Chondrocyte (in vitro differentiated cells): ENCODE measurements around the gene ATG7. TPM values are rescaled to one million over a fixed set of nuclear protein-coding genes. Genes with fewer than 3 reads are reported as not detected.

Source experiments
- DNase-seq: peaks from one replicate; pipeline ENCODE4 v3.0.0; 2021; ENCODE audit warnings: mixed read lengths, low spot score
- H3K27ac Mint-ChIP-seq: one replicate; pipeline ENCODE4 v1.8.0; 2021; ENCODE audit warnings: mild to moderate bottlenecking, moderate library complexity, mixed read lengths; ENCODE audit not compliant: unreplicated experiment
- H3K27me3 Mint-ChIP-seq: 2 replicates; pipeline ENCODE4 v1.8.0; 2021; ENCODE audit warnings: low read depth, mixed read lengths
- H3K36me3 Mint-ChIP-seq: 2 replicates; pipeline ENCODE4 v1.8.0; 2021; ENCODE audit warnings: low read depth, mixed read lengths
- H3K4me1 Mint-ChIP-seq: 2 replicates; pipeline ENCODE4 v1.8.0; 2021; ENCODE audit warnings: low read depth, mild to moderate bottlenecking, mixed read lengths
- H3K4me3 Mint-ChIP-seq: one replicate; pipeline ENCODE4 v1.8.0; 2021; ENCODE audit warnings: mild to moderate bottlenecking, moderate library complexity, mixed read lengths; ENCODE audit not compliant: unreplicated experiment
- H3K9me3 Mint-ChIP-seq: 2 replicates; pipeline ENCODE4 v1.8.0; 2021; ENCODE audit warnings: low read depth, mixed read lengths
- CTCF ChIP-seq: fragments of 200-600 bp; sonication (generic); IDR thresholded peaks from 2 replicates; pipeline ENCODE4 v1.5.0; 2021; ENCODE audit warnings: antibody characterized with exemption, mild to moderate bottlenecking, moderate library complexity
- total RNA-seq: library from RNA; stranded (reverse); gene quantifications from 3 replicates; pipeline ENCODE4 v1.2.1, GENCODE V29; 2021

Gene ATG7
- total RNA-seq, 1 donor from 2014 or later = 27.4 TPM

GRCh38 chr3:11534011-11534792, 262.0 kb downstream of the ATG7 start:
- peaks cover 55% of the 10 kb centered on the region for H3K4me1 Mint-ChIP-seq
- no peaks in the 10 kb centered on the region for H3K9me3 Mint-ChIP-seq
- no peaks in the 10 kb centered on the region for H3K27me3 Mint-ChIP-seq
- H3K4me3 Mint-ChIP-seq = no peak overlapping the region
- no peak for TF ChIP-seq CTCF
- peaks cover under 1% of the 10 kb centered on the region for H3K36me3 Mint-ChIP-seq
- DNase-seq = no peak
- peak overlapping the region; percentile 82 for H3K27ac Mint-ChIP-seq

GRCh38 chr3:11534793-11535101, 262.6 kb downstream of the ATG7 start:
- Mint-ChIP-seq H3K27ac (no peak overlapping the region), H3K27me3 (no peaks in the 10 kb centered on the region), H3K36me3 (peaks cover 1% of the 10 kb centered on the region), H3K4me1 (peaks cover 50% of the 10 kb centered on the region), H3K4me3 (no peak overlapping the region), H3K9me3 (no peaks in the 10 kb centered on the region)
- no peak for TF ChIP-seq CTCF
- no peak for DNase-seq

GRCh38 chr3:11535243-11535960, 263.2 kb downstream of the ATG7 start:
- H3K4me3 Mint-ChIP-seq = no peak overlapping the region
- peaks cover 1% of the 10 kb centered on the region for H3K36me3 Mint-ChIP-seq
- peaks cover 43% of the 10 kb centered on the region for H3K4me1 Mint-ChIP-seq
- H3K27me3 Mint-ChIP-seq = no peaks in the 10 kb centered on the region
- TF ChIP-seq CTCF = no peak
- H3K27ac Mint-ChIP-seq = no peak overlapping the region
- H3K9me3 Mint-ChIP-seq = no peaks in the 10 kb centered on the region
- no peak for DNase-seq

GRCh38 chr3:11536132-11536935, 264.1 kb downstream of the ATG7 start:
- peaks cover 1% of the 10 kb centered on the region for H3K36me3 Mint-ChIP-seq
- no peaks in the 10 kb centered on the region for H3K27me3 Mint-ChIP-seq
- peaks cover 36% of the 10 kb centered on the region for H3K4me1 Mint-ChIP-seq
- no peak overlapping the region for H3K4me3 Mint-ChIP-seq
- no peak for DNase-seq
- TF ChIP-seq CTCF = no peak
- H3K9me3 Mint-ChIP-seq = no peaks in the 10 kb centered on the region
- H3K27ac Mint-ChIP-seq = no peak overlapping the region

GRCh38 chr3:11536936-11537612, 264.9 kb downstream of the ATG7 start:
- no peaks in the 10 kb centered on the region for H3K9me3 Mint-ChIP-seq
- no peak overlapping the region for H3K27ac Mint-ChIP-seq
- H3K27me3 Mint-ChIP-seq = no peaks in the 10 kb centered on the region
- peaks cover 1% of the 10 kb centered on the region for H3K36me3 Mint-ChIP-seq
- H3K4me3 Mint-ChIP-seq = no peak overlapping the region
- TF ChIP-seq CTCF = no peak
- peak; percentile 68 for DNase-seq
- H3K4me1 Mint-ChIP-seq = peaks cover 33% of the 10 kb centered on the region
